ENCODE results near the gene EPB41L3. TPM values are rescaled to one million over a fixed set of nuclear protein-coding genes. Genes with fewer than 3 reads are reported as not detected.

EPB41L3 gene
- total RNA-seq, 1 experiment from 2014 or later, result 20.6 TPM

- no peak overlapping the region for H3K4me3 Mint-ChIP-seq
- no peak overlapping the region for H3K27ac Mint-ChIP-seq
- H3K36me3 Mint-ChIP-seq, result no peaks in the 10 kb centered on the region
- ATAC-seq (no peak), DNase-seq (ENCODE audit: low spot score) (no peak)
- POLR2A ChIA-PET, result no interaction called here
- CTCF ChIA-PET, result interaction anchor here (1.4 kb wide), 1 partner anchor 83 kb away, joined by 3 read pairs; no protein-coding TSS in a partner anchor
- peaks cover 17% of the 10 kb centered on the region for H3K4me1 Mint-ChIP-seq
- H3K9me3 Mint-ChIP-seq, result no peaks in the 10 kb centered on the region
- no peaks in the 10 kb centered on the region for H3K27me3 Mint-ChIP-seq (ENCODE audit: low read depth)
- TF ChIP-seq JUN (CRISPR knock-in tag; IDR thresholded peaks at IDR 0.05), result no peak
- TF ChIP-seq MYBL2 (CRISPR knock-in tag; IDR thresholded peaks at IDR 0.05), result no peak
Observed at GRCh38 chr18:5463831-5464230, 80.0 kb downstream of the EPB41L3 start.

GRCh38 chr18:5463390-5463789 lies 80.4 kb downstream of the EPB41L3 start:
- DNase-seq (ENCODE audit: low spot score) (no peak), ATAC-seq (no peak)
- no peak overlapping the region for H3K4me3 Mint-ChIP-seq
- H3K27me3 Mint-ChIP-seq (ENCODE audit: low read depth), result no peaks in the 10 kb centered on the region
- peaks cover 17% of the 10 kb centered on the region for H3K4me1 Mint-ChIP-seq
- no peaks in the 10 kb centered on the region for H3K36me3 Mint-ChIP-seq
- H3K9me3 Mint-ChIP-seq, result no peaks in the 10 kb centered on the region
- ChIA-PET POLR2A (no interaction called here), CTCF (interaction anchor here (1.4 kb wide), 1 partner anchor 84 kb away, joined by 3 read pairs; no protein-coding TSS in a partner anchor)
- no peak overlapping the region for H3K27ac Mint-ChIP-seq
- TF ChIP-seq JAZF1 (CRISPR knock-in tag; IDR thresholded peaks at IDR 0.05), result no peak
- no peak for TF ChIP-seq ZNF425 (CRISPR knock-in tag; conservative IDR thresholded peaks at IDR 0.05)
- no peak for TF ChIP-seq NFYB (CRISPR knock-in tag; conservative IDR thresholded peaks at IDR 0.05; ENCODE audit: low read depth)
- no peak for TF ChIP-seq MAX (CRISPR knock-in tag; IDR thresholded peaks at IDR 0.05)
- no peak for TF ChIP-seq GABPB1 (CRISPR knock-in tag; IDR thresholded peaks at IDR 0.05)
- no peak for TF ChIP-seq CREB1 (CRISPR knock-in tag; IDR thresholded peaks at IDR 0.05)
- no peak for TF ChIP-seq OVOL2 (CRISPR knock-in tag; IDR thresholded peaks at IDR 0.05; ENCODE audit: borderline replicate concordance)
- TF ChIP-seq USF1 (CRISPR knock-in tag; IDR thresholded peaks at IDR 0.05), result no peak
- TF ChIP-seq E2F4 (CRISPR knock-in tag; IDR thresholded peaks at IDR 0.05; ENCODE audit: borderline replicate concordance, low read depth), result no peak
- no peak for TF ChIP-seq E2F5 (CRISPR knock-in tag; IDR thresholded peaks at IDR 0.05)
- TF ChIP-seq NR3C1 (CRISPR knock-in tag; conservative IDR thresholded peaks at IDR 0.05; ENCODE audit: low read depth), result no peak
- no peak for TF ChIP-seq SMAD3 (CRISPR knock-in tag; IDR thresholded peaks at IDR 0.05; ENCODE audit: borderline replicate concordance)
- TF ChIP-seq SOX15 (CRISPR knock-in tag; IDR thresholded peaks at IDR 0.05), result no peak
- no peak for TF ChIP-seq ZSCAN18 (CRISPR knock-in tag; IDR thresholded peaks at IDR 0.05)
- no peak for TF ChIP-seq MLX (CRISPR knock-in tag; IDR thresholded peaks at IDR 0.05)
- TF ChIP-seq ZBTB43 (CRISPR knock-in tag; IDR thresholded peaks at IDR 0.05), result no peak
- TF ChIP-seq AFF4 (CRISPR knock-in tag; IDR thresholded peaks at IDR 0.05; ENCODE audit: borderline replicate concordance), result no peak
